Uterus (tissue), 4 donors: Measurements from ENCODE around the gene KIF17. TPM values are rescaled to one million over a fixed set of nuclear protein-coding genes. Genes with fewer than 3 reads are reported as not detected.
"Not testable (repeated sequence)": the region's sequence is repeated elsewhere in the genome, so short reads cannot be mapped to it uniquely, and the experiment has no call there.

Experiments
- DNase-seq, 2 donors: peaks; one replicate each; pipeline ENCODE4 v3.0.0-alpha.2; 2019 to 2020
- H3K27ac ChIP-seq, 2 donors: fragments of 200-600 bp; sonication (generic); 1 replicate in 1 of 2; 2 replicates in 1 of 2; pipeline ENCODE4 v1.5.1; 2016 to 2018
- H3K27me3 ChIP-seq, 2 donors: fragments of 200-600 bp; sonication (generic); one replicate each; pipeline ENCODE4 v1.5.1; 2018 to 2019; ENCODE audit warnings: control low read depth in 1 of 2
- H3K36me3 ChIP-seq, 2 donors: fragments of 200-600 bp; sonication (generic); one replicate each; pipeline ENCODE4 v1.5.1; 2019; ENCODE audit warnings: control low read depth in 1 of 2
- H3K4me1 ChIP-seq, 2 donors: fragments of 200-600 bp; sonication (generic); one replicate each; pipeline ENCODE4 v1.5.1; 2018 to 2019; ENCODE audit warnings: control low read depth in 1 of 2
- H3K4me3 ChIP-seq, 2 donors: fragments of 200-600 bp; sonication (generic); 1 replicate in 1 of 2; 2 replicates in 1 of 2; pipeline ENCODE4 v1.5.1; 2018 to 2019; ENCODE audit warnings: mild to moderate bottlenecking in 1 of 2
- H3K9me3 ChIP-seq, 2 donors: fragments of 200-600 bp; sonication (generic); one replicate each; pipeline ENCODE4 v1.5.1; 2019; ENCODE audit warnings: control low read depth in 1 of 2
- POLR2A ChIP-seq, 2 donors: fragments of 450-650 bp; IDR thresholded peaks; one replicate each; pipeline ENCODE4 v1.6.1; 2016; ENCODE audit warnings: antibody characterized with exemption in 2 of 2, mild to moderate bottlenecking in 1 of 2, moderate library complexity in 1 of 2
- intact Hi-C: fragments of 100-400 bp; cut with DNase I; formaldehyde crosslinking; loops from one replicate; pipeline ENCODE4 v1.15.1; 2023; ENCODE audit warnings: low total_unique reads
- total RNA-seq, 4 donors: library from RNA; depleted of rRNA in 3 of 4; stranded (reverse); fragments of >200 nt in 3 of 4; gene quantifications; one replicate each; pipeline versions ENCODE4 v1.1.0 to v1.2.4, GENCODE V29; 2014 to 2023
- TF ChIP-seq, protein P1 (sequence below), 4 experiments: fragments of 200-600 bp in 2 of 4; fragments of 450-650 bp in 2 of 4; sonication (generic) in 2 of 4; IDR thresholded peaks; one replicate each; pipeline ENCODE4 v1.5.1; 2016 to 2019; ENCODE audit warnings: antibody characterized with exemption in 4 of 4, mild to moderate bottlenecking in 2 of 4, moderate library complexity in 1 of 4
- donor health status: DM: yes; HTN: yes; CAD: no.

Gene KIF17
- total RNA-seq, 4 donors from 2014 or later = 0.77 to 6.3 (median 4.9) TPM; not detected in 1

DNA sequence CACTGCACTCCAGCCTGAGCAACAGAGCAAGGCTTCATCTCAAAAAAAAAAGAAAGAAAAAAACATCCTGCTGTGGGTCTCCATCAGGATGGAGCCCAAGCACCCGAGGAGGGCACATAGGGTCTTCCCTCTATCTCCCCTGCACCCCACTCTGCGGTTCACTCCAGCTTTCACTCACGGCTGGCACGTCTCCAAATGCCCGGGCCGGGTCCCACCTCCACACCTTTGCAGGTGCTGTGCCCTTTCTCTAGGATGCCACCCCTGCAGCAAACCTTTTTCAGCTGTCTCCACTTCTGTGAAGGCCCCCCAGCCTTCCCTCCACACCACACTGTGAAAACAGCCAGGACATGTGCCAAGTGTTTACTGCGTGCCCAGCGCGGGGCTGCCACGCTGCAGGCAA, 34.2 kb downstream of the KIF17 start:
- DNase-seq = no peak
- no peak for TF ChIP-seq POLR2A (IDR thresholded peaks at IDR 0.05)
- TF ChIP-seq, protein P1, sequence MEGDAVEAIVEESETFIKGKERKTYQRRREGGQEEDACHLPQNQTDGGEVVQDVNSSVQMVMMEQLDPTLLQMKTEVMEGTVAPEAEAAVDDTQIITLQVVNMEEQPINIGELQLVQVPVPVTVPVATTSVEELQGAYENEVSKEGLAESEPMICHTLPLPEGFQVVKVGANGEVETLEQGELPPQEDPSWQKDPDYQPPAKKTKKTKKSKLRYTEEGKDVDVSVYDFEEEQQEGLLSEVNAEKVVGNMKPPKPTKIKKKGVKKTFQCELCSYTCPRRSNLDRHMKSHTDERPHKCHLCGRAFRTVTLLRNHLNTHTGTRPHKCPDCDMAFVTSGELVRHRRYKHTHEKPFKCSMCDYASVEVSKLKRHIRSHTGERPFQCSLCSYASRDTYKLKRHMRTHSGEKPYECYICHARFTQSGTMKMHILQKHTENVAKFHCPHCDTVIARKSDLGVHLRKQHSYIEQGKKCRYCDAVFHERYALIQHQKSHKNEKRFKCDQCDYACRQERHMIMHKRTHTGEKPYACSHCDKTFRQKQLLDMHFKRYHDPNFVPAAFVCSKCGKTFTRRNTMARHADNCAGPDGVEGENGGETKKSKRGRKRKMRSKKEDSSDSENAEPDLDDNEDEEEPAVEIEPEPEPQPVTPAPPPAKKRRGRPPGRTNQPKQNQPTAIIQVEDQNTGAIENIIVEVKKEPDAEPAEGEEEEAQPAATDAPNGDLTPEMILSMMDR (IDR thresholded peaks at IDR 0.05) = no peak

DNA sequence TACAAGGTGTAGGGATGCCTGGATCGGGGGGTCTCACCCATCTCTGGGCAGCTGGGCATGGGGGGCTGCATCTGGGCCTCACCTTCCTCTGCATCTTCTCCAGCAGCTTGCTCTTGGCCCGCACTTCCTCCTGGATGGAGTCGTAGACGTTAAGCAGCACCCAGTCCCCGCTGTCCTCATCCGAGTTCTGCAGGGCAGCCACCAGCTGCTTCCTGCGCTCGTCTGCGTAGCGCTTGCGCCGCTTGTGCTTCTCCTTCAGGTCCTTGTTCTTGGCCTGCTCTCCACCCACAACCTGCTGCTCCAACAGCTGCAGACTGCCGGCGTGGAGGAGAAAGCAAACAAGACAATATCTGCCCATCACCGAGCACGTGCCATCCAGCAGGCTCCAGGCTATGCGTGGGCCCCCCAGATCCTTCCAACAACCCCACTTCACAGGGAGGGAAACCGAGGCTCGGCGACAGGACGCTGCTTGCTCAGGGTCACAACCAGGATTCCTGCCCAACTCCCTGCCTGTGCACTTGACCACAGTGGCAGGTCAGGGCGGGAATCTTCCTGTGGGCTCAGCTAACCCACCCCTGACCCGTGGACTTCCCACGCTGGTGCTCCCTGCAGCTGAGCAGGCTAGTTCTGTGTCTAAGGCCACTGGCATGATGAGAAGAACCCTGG, 35.1 kb downstream of the KIF17 start:
- Histone ChIP-seq H3K4me1 (no peaks in the 10 kb centered on the region), H3K27ac (no peak overlapping the region), H3K4me3 (no peak overlapping the region), H3K27me3 (no peaks in the 10 kb centered on the region), H3K9me3 (no peaks in the 10 kb centered on the region), H3K36me3 (no peaks in the 10 kb centered on the region)
- DNase-seq = no peak
- intact Hi-C loops = no loop called here
- TF ChIP-seq, protein P1 (IDR thresholded peaks at IDR 0.05) = no peak
- no peak for TF ChIP-seq POLR2A (IDR thresholded peaks at IDR 0.05)

More for the DNA sequence above, 34.2 kb downstream of the KIF17 start:
- no peaks in the 10 kb centered on the region for H3K9me3 ChIP-seq
- no peaks in the 10 kb centered on the region for H3K27me3 ChIP-seq
- no peaks in the 10 kb centered on the region for H3K36me3 ChIP-seq
- H3K27ac ChIP-seq = no peak overlapping the region
- H3K4me1 ChIP-seq = no peaks in the 10 kb centered on the region
- no peak overlapping the region for H3K4me3 ChIP-seq
- intact Hi-C loops = no loop called here

DNA sequence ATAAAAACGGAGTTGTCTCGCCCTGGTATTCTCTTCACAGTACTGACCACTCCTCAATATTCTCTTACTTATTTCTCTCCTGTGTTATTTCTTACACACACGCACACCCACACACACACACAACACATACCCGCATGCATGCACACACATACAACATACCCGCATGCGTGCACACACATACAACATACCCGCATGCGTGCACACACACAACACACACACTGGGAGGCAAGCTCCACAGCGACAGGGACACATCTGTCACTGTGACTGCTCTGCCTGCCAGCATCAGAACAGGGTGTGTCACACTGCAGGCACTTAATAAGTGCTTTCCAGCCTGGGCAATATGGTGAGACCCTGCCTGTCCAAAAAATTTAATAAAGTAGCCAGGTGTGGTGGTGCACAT, 35.8 kb downstream of the KIF17 start:
- intact Hi-C loops = no loop called here
- TF ChIP-seq POLR2A (IDR thresholded peaks at IDR 0.05) = no peak
- TF ChIP-seq, protein P1 (IDR thresholded peaks at IDR 0.05) = no peak
- H3K4me3 ChIP-seq = no peak overlapping the region
- no peaks in the 10 kb centered on the region for H3K9me3 ChIP-seq
- no peaks in the 10 kb centered on the region for H3K4me1 ChIP-seq
- DNase-seq = no peak
- no peaks in the 10 kb centered on the region for H3K27me3 ChIP-seq
- H3K36me3 ChIP-seq = no peaks in the 10 kb centered on the region
- H3K27ac ChIP-seq = no peak overlapping the region

DNA sequence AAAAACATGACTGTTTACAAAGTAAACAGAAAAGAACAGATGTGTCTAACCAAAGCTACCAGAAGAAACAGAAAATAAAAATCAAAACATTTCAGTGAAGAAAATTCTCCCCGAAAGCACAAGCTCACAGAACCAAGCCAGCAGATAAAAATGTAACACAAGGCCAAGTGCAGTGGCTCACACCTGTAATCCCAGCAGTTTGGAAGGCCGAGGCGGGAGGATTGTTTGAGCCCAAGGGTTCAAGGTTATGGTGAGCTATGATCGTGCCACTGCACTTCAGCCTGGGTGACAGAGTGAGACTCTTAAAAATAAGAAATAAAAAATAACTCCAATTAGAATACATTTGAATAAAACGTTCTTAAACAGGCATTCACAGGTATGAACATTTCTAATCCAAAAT, 37.5 kb downstream of the KIF17 start:
- TF ChIP-seq, protein P1 (IDR thresholded peaks at IDR 0.05) = no peak
- no peak for TF ChIP-seq POLR2A (IDR thresholded peaks at IDR 0.05)
- no peaks in the 10 kb centered on the region for H3K36me3 ChIP-seq
- DNase-seq = no peak
- H3K4me1 ChIP-seq = no peaks in the 10 kb centered on the region
- H3K27ac ChIP-seq = no peak overlapping the region
- no peak overlapping the region for H3K4me3 ChIP-seq
- H3K9me3 ChIP-seq = no peaks in the 10 kb centered on the region
- no peaks in the 10 kb centered on the region for H3K27me3 ChIP-seq
- intact Hi-C loops = no loop called here

DNA sequence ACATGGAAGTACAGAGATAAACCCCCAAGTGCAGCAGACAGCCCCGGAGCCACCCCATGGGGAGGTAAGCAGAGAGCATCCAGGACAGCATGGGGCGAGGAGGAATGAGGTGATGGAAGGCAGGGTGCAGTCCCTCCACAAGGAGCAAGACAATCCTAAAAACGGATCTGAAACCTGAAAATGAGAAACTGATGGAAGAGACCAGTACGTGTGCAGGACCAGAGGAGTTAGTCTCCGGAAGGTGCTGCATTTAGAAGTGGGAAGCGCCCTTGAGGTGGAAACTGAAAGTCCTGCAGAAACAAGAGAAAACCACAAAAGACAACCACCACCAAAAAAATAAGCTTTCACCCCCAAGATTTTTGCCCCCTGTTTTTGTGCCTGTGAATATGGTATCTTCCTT, 39.2 kb downstream of the KIF17 start:
- H3K36me3 ChIP-seq = no peaks in the 10 kb centered on the region
- no peak overlapping the region for H3K27ac ChIP-seq
- H3K9me3 ChIP-seq = no peaks in the 10 kb centered on the region
- H3K27me3 ChIP-seq = no peaks in the 10 kb centered on the region
- intact Hi-C loops = no loop called here
- TF ChIP-seq, protein P1 (IDR thresholded peaks at IDR 0.05) = no peak
- no peak for TF ChIP-seq POLR2A (IDR thresholded peaks at IDR 0.05)
- no peaks in the 10 kb centered on the region for H3K4me1 ChIP-seq
- no peak overlapping the region for H3K4me3 ChIP-seq
- DNase-seq = no peak

DNA sequence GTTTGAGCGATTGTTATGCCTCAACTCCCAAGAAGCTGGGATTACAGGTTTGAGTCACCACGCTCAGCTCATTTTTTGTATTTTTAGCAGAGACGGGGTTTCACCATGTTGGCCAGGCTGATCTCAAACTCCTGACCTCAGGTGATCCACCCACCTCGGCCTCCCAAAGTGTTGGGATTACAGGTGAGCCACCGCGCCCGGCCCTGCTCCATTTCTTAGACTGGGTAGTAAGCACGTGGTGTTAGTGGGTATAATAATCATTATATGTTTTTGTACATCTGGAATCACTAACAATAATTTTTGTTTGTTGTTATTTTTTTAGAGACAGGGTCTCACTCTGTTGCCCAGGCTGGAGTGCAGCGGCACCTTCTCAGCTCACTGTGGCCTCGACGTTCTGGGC, 44.2 kb downstream of the KIF17 start:
- intact Hi-C loops, H3K27ac ChIP-seq, H3K36me3 ChIP-seq, H3K9me3 ChIP-seq, H3K4me3 ChIP-seq, H3K27me3 ChIP-seq, DNase-seq, H3K4me1 ChIP-seq: not testable (repeated sequence)
